ENCODE data around the gene CAMTA1.
A peak's percentile ranks its signal among the peaks of the same experiment; 100 is the strongest.
"Not testable (repeated sequence)": the region's sequence is repeated elsewhere in the genome, so short reads cannot be mapped to it uniquely, and the experiment has no call there.

Gene CAMTA1

GRCh38 chr1:7409278-7409677 lies 624.0 kb downstream of the CAMTA1 start:
- DNase-seq (ENCODE audit: low read depth): no peak

- no peak for DNase-seq (ENCODE audit: low read depth)
Measured at GRCh38 chr1:7410156-7410555, 624.9 kb downstream of the CAMTA1 start.

- DNase-seq (ENCODE audit: low read depth): not testable (repeated sequence)
Measured at GRCh38 chr1:7417618-7418017, 632.4 kb downstream of the CAMTA1 start.

DNA sequence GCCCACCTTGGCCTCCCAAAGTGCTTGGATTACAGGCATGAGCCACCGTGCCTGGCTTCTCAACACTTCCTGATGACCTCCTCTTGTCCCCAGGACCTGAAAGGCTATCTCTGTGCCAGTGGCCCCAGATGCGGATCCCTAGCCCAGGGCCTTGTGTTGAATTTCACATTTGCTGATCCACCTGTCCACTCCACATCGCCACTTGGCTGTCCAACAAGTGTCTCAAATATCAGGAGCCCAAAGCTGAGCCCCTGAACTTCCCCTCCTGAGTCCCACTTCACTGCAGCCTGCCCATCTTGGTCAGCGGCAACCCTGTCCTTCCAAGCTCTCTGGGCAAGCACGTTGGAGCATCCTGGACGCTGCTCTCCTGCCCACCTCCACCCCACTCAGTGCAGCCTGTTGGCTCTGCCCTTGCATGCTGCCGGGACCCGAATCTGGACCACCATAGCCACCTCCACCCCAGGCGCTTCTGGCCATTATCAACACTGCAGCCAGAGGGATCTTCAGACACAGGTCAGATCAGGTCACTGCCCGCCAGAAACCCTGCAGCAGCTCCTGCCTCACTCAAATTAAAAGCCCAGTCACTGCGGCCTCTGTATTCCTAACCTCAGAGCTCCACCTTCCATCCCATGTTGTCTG lies 633.3 kb downstream of the CAMTA1 start:
- DNase-seq (ENCODE audit: low read depth): no peak

DNA sequence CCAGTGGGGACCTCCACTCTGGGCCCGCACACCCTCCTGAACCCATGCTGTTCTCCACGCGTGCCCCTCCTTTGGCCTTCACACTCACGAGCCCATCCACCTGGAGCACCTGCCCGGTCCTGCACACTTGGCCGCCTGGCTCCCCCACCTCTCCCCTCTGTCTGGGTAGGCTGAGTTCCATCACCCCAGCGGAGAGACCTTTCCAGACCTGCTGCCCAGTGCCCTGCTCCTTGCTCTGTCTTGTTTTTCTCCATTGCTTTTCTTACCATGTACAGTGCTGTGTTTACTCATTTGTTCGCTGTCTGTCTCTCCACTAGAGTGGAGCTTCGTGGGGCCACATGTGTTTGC lies 634.8 kb downstream of the CAMTA1 start:
- DNase-seq (ENCODE audit: low read depth): no peak

DNA sequence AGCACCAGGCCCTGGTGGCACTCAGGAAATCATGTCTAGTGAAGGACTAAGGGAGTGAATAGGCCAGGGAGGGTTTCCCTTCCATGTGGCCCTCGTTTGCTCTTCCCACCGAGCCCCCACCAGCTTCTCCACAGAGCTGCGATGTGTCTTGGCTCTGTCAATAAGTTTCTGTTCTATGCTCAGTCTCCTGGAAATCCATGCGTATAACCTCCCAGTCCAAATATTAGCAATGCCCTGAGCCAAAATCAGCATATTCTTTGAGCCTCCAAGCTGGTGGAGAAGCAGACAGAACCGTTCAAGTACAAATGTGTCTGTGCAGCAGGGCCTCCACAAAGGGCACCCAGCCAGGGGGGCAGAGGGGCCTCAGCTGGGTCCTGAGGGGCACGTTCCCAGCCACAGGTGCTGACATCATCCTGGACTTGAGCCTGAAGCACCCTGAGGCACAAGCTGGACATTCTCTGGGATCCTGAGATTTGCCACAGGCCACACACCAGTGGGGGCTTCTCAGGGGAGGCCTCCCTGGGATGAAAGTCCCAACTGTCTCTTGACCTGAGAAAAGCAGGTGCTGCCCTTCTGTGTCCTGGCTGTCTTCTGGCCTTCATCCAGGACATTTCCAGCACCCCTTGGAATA lies 635.3 kb downstream of the CAMTA1 start:
- no peak for DNase-seq (ENCODE audit: low read depth)

- no peak for DNase-seq (ENCODE audit: low read depth)
Measured at GRCh38 chr1:7421471-7422075, 636.3 kb downstream of the CAMTA1 start.

GRCh38 chr1:7422081-7422480 lies 636.8 kb downstream of the CAMTA1 start:
- no peak for DNase-seq (ENCODE audit: low read depth)

GRCh38 chr1:7422561-7422960 lies 637.3 kb downstream of the CAMTA1 start:
- no peak for DNase-seq (ENCODE audit: low read depth)

GRCh38 chr1:7422966-7423365 lies 637.7 kb downstream of the CAMTA1 start:
- no peak for DNase-seq (ENCODE audit: low read depth)

GRCh38 chr1:7424352-7424890 lies 639.2 kb downstream of the CAMTA1 start:
- DNase-seq (ENCODE audit: low read depth): peak; percentile 20

GRCh38 chr1:7425229-7425628 lies 640.0 kb downstream of the CAMTA1 start:
- no peak for DNase-seq (ENCODE audit: low read depth)

DNA sequence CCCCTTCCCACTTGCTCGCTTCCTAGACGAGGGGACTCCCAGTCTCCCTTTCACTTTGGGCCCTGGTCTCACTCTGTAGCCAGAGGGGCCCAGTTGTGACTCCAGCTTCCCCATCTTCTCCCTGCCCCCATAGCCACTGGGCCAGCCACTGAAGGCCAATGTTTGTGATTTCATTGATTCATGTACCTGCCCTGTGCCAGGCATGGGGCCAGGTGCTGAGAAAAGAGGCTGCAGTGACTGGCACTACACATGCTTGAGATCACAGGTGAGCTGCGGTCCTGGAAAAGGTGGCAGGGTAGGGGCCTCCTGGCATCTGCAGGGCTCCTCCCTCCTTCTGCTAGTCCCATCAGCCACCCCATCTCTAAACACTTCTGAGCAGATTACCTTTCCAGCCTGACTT lies 640.5 kb downstream of the CAMTA1 start:
- no peak for DNase-seq (ENCODE audit: low read depth)

DNA sequence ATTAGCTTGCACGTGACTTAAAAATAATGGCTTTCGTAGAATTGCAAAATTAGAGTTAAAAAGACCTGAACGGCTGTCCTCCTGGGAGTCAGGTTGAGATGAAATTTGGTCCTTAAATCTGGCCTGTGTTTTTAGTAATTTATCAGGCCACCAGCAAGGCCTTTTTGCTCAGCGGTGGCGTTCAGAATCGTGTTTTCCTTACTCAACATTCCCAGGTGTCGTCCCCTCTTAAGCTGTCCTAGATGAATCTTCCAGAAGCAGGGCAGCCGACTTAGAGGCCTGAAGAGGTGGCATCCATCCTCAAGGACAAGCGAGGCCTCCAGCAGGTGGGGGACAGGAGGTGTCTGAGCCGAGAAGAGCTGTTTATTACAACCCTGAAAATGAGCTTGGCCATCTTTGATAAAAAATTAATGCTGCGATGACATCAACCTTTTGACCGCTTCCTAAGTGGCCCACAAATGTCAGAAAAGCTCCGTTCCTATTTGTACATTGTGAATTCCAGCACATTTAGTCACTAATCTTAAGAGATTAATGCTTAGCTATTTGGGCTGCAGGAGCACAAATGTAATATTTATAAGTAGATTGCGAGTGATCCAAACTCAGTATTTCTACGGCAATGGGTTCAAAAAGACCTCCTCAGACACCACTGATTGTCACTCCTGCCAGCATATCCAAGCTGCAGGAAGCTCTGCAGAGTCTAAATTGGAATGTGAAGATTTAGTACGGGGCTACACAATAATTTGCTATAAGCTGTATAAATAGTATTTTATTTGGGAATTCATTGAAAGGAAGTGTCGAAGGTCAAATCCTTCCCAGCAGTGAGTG lies 641.7 kb downstream of the CAMTA1 start:
- no peak for DNase-seq (ENCODE audit: low read depth)

GRCh38 chr1:7427605-7428300 lies 642.5 kb downstream of the CAMTA1 start:
- no peak for DNase-seq (ENCODE audit: low read depth)

DNA sequence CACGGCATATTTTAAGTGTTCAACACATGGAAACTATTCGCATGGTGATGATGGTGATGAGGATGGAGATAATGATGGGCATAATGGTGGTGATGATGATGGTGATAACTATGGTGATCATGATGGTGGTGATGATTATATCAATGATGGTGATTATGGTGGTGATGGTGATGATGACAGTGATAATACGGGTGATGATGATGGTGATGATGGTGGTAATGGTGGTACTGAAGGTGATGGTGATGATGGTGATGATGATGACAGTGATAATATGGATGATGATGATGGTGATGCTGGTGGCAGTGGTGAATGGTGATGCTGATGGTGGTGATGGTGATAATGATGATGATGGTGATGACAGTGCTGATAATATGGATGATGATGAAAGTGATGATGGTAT lies 644.0 kb downstream of the CAMTA1 start:
- no peak for DNase-seq (ENCODE audit: low read depth)

DNA sequence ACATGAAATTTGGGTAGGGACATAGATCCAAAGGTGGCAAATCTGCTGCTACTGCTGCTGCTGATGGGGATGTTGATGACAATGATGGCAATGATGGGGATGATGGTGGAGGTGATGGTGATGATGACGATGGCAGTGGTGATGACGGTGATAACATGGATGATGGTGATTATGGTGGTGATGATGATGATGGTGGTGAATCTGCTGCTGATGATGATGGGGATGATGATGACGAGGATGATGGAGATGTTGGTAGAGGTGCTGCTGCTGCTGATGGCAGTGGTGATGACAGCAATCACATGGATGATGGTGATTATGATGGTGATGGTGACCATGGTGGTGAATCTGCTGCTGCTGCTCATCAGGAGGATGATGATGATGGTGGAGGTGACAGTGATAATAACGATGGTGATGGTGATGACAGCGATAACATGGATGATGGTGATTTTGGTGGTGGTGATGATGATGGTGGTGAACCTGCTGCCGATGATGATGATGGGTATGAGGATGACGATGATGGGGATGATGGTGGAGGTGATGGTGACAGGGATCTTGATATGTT lies 644.9 kb downstream of the CAMTA1 start:
- no peak for DNase-seq (ENCODE audit: low read depth)

- DNase-seq (ENCODE audit: low read depth): no peak
Measured at GRCh38 chr1:7430691-7431090, 645.4 kb downstream of the CAMTA1 start.

- DNase-seq (ENCODE audit: low read depth): no peak
Measured at GRCh38 chr1:7432102-7432899, 647.0 kb downstream of the CAMTA1 start.

GRCh38 chr1:7432900-7433380 lies 647.7 kb downstream of the CAMTA1 start:
- no peak for DNase-seq (ENCODE audit: low read depth)

GRCh38 chr1:7434566-7434965 lies 649.3 kb downstream of the CAMTA1 start:
- DNase-seq (ENCODE audit: low read depth): no peak

Data from ELR (cell line).